ENCODE results near the gene KCNK2.
"Not testable (repeated sequence)": the region's sequence is repeated elsewhere in the genome, so short reads cannot be mapped to it uniquely, and the experiment has no call there.

Gene KCNK2

GRCh38 chr1:215160351-215160750 lies 77.8 kb downstream of the KCNK2 start:
- no peak for DNase-seq

GRCh38 chr1:215163144-215163543 lies 80.6 kb downstream of the KCNK2 start:
- not testable (repeated sequence) for DNase-seq

- DNase-seq, result no peak
Observed at GRCh38 chr1:215166886-215167285, 84.3 kb downstream of the KCNK2 start.

GRCh38 chr1:215181518-215181917 lies 99.0 kb downstream of the KCNK2 start:
- DNase-seq, result no peak

- no peak for DNase-seq
Observed at GRCh38 chr1:215185067-215185620, 102.6 kb downstream of the KCNK2 start.

GRCh38 chr1:215188302-215188950 lies 105.9 kb downstream of the KCNK2 start:
- no peak for DNase-seq

- no peak for DNase-seq
Observed at GRCh38 chr1:215192306-215192705, 109.8 kb downstream of the KCNK2 start.

GRCh38 chr1:215198021-215198420 lies 115.5 kb downstream of the KCNK2 start:
- no peak for DNase-seq

GRCh38 chr1:215200121-215200520 lies 117.6 kb downstream of the KCNK2 start:
- DNase-seq, result no peak

- DNase-seq, result no peak
Observed at GRCh38 chr1:215201283-215201682, 118.7 kb downstream of the KCNK2 start.

GRCh38 chr1:215202868-215203267 lies 120.3 kb downstream of the KCNK2 start:
- no peak for DNase-seq

GRCh38 chr1:215210167-215210566 lies 127.6 kb downstream of the KCNK2 start:
- DNase-seq, result no peak

- DNase-seq, result no peak
Observed at GRCh38 chr1:215215846-215216245, 133.3 kb downstream of the KCNK2 start.

GRCh38 chr1:215219372-215219771 lies 136.8 kb downstream of the KCNK2 start:
- DNase-seq, result no peak

GRCh38 chr1:215220346-215220745 lies 137.8 kb downstream of the KCNK2 start:
- DNase-seq, result no peak

- no peak for DNase-seq
Observed at GRCh38 chr1:215226757-215227156, 144.2 kb downstream of the KCNK2 start.

- no peak for DNase-seq
Observed at GRCh38 chr1:215228193-215228592, 145.7 kb downstream of the KCNK2 start.

GRCh38 chr1:215241451-215241850 lies 158.9 kb downstream of the KCNK2 start:
- DNase-seq, result no peak

- DNase-seq, result no peak
Observed at GRCh38 chr1:215243345-215244054, 161.0 kb downstream of the KCNK2 start.

GRCh38 chr1:215250913-215251312 lies 168.4 kb downstream of the KCNK2 start:
- DNase-seq, result no peak

- no peak for DNase-seq
Observed at GRCh38 chr1:215251428-215251827, 168.9 kb downstream of the KCNK2 start.

- DNase-seq, result no peak
Observed at GRCh38 chr1:215252164-215252563, 169.6 kb downstream of the KCNK2 start.

GRCh38 chr1:215256936-215257679 lies 174.6 kb downstream of the KCNK2 start:
- no peak for DNase-seq

- DNase-seq, result no peak
Observed at GRCh38 chr1:215260711-215261110, 178.2 kb downstream of the KCNK2 start.
